Astrocyte of the spinal cord (primary cell): ENCODE results near the gene TMUB1.

Source experiments
- DNase-seq: peaks from one replicate; pipeline ENCODE4 v3.0.0; 2011; ENCODE audit warnings: low read depth, low spot score
- H3K4me3 ChIP-seq: 2 replicates; pipeline ENCODE4 v1.5.1; 2011; ENCODE audit warnings: low read depth, mild to moderate bottlenecking, low read length, moderate library complexity
- CTCF ChIP-seq: IDR thresholded peaks from 2 replicates; pipeline ENCODE4 v1.5.1; 2012; ENCODE audit warnings: low read depth, mild to moderate bottlenecking, low read length, inconsistent platforms
- in situ Hi-C: cut with HindIII; loops from 2 replicates; pipeline ENCODE4 v1.10.0; 2017; ENCODE audit warnings: low sequenced_read_pairs

Gene TMUB1

GRCh38 chr7:151060113-151060415 lies 23.2 kb downstream of the TMUB1 start:
- peak overlapping the region; percentile 85 for H3K4me3 ChIP-seq
- no peak for TF ChIP-seq CTCF
- DNase-seq = no peak
- in situ Hi-C loops = no loop called here

- in situ Hi-C loops = no loop called here
- peak; percentile 69 for DNase-seq
- TF ChIP-seq CTCF = peak; percentile 62
- H3K4me3 ChIP-seq = peak within 1 kb of the TSS; percentile 85
These were observed 23.8 kb downstream of the TMUB1 start, which contains the start of gene SLC4A2 for GRCh38 chr7:151059367-151060112. SLC4A2 (plus strand) TSS chr7:151059589; CDS start chr7:151061988, 2,399 bp downstream.

- no peak for TF ChIP-seq CTCF
- in situ Hi-C loops = no loop called here
- DNase-seq = peak; percentile 36
- peak overlapping the region; percentile 41 for H3K4me3 ChIP-seq
These were observed 24.4 kb downstream of the TMUB1 start for GRCh38 chr7:151058781-151059366.

GRCh38 chr7:151057989-151058780 lies 25.1 kb downstream of the TMUB1 start:
- in situ Hi-C loops = no loop called here
- no peak for TF ChIP-seq CTCF
- DNase-seq = peak; percentile 100
- H3K4me3 ChIP-seq = peak overlapping the region; percentile 64

- in situ Hi-C loops = no loop called here
- no peak for DNase-seq
- peak within 1 kb of the TSS; percentile 64 for H3K4me3 ChIP-seq
- TF ChIP-seq CTCF = no peak
These were observed 25.7 kb downstream of the TMUB1 start, which contains the start of gene CDK5 for GRCh38 chr7:151057506-151057988. CDK5 (minus strand) TSS chr7:151057897; CDS start chr7:151057848, 49 bp downstream.

GRCh38 chr7:151056666-151057505 lies 26.4 kb downstream of the TMUB1 start:
- TF ChIP-seq CTCF = no peak
- DNase-seq = no peak
- in situ Hi-C loops = no loop called here
- peak overlapping the region; percentile 64 for H3K4me3 ChIP-seq
